Peyer's patch (tissue), 4 donors: ENCODE results near the gene KCNJ8.

Source experiments
- CTCF ChIP-seq, 6 experiments: fragments of 450-650 bp in 4 of 6; fragments of 200-600 bp in 2 of 6; sonication (generic) in 1 of 6; IDR thresholded peaks; one replicate each; pipeline ENCODE4 v1.5.1; 2017 to 2019; ENCODE audit warnings: antibody characterized with exemption in 6 of 6, mild to moderate bottlenecking in 3 of 6, moderate library complexity in 1 of 6
- POLR2A ChIP-seq, 2 donors: fragments of 450-650 bp; IDR thresholded peaks; one replicate each; pipeline ENCODE4 v1.5.1; 2017; ENCODE audit warnings: antibody characterized with exemption in 2 of 2, mild to moderate bottlenecking in 2 of 2, moderate library complexity in 2 of 2

GRCh38 chr12:21756699-21757098, 17.8 kb downstream of the KCNJ8 start:
- TF ChIP-seq CTCF (IDR thresholded peaks at IDR 0.05) (no peak), POLR2A (IDR thresholded peaks at IDR 0.05) (no peak)
